Measurements from ENCODE around the gene RDH5.

Gene RDH5

DNA sequence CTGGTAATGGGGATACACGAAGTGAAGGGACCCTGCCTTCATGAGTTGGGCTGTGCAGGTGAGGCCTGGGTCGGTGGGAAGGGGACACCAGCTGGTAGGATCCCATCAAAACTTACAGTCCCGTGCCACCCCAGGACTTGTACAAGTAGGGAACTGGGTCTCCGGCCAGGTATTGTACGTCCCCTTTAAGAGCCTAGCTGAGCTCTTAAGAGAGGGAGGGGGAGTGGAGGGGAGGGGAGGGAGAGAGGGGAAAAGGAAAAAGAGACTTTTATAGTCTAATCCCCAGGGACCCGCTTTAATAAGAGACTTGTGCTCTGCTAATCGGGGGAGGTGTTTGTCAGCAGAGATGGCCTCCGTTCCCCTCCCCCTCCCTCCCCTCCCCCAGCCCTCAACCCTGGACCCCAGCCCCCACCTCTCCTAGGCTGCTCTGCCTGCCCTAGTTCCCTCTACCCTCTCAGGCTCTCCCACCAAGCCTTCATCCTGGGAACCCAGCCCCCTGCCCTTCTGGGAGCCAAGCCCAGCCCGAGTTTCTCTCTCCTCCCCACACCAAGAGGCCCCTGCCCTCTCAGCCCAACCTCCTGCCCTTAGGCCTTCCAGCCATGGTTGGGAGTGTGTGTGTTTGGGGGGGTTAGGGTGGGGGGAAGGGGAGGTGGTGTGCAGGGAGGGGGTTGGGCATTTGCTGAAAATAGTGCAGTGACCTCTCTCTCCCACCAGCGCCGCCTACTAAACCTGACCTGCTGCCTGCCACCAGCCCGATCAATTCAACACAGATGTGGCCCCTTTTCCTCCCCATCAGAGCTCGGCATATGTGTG, 25.4 kb downstream of the RDH5 start:
- H3K9ac ChIP-seq (ENCODE audit: low read depth, low read length, poor library complexity, severe bottlenecking): peak overlapping the region; percentile 86
- peaks cover 51% of the 10 kb centered on the region for H3K79me2 ChIP-seq (ENCODE audit: insufficient read depth, low read length)
- H2AFZ ChIP-seq (ENCODE audit: low read length): no peak overlapping the region

DNA sequence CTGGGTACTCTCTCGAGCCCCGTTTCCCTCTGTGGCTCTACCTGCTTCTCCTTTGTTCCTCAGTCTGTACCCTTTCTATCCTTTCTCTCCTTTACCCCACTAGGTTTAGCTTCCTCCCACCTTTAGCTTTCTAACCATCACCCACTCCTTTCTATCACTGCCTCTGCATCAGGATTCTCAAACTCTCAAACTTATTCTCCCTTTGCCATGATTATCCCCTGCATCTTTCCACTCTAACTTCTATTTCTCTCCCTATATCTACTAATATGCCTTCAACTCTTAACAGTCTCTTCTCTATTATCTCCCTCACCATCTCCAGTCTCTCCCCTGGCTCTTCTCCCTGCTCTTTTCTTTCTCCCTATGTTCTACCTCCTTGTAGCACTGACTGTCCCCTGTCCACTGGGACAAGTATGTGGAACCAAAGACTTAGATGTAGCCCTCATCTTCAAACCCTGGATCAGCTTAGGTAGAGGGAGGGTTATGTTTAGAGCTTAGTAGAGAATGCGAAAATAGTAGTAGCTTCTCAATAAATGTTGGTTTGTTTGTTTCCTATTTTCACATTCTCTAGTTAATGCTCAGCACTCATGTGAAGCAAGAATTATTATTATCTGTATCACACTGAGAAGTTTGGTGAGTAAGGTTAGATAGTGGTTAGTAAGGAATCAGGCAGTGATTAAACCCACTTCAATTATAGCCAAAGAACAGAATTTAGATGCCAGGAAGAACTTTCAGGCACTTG, 26.1 kb downstream of the RDH5 start:
- no peaks in the 10 kb centered on the region for H3K9me3 ChIP-seq (ENCODE audit: insufficient read depth, low read depth, low read length)
- peaks cover 3% of the 10 kb centered on the region; the same call in 1 of the 2 replicates for H3F3A ChIP-seq (ENCODE audit: low read depth)
- H2AFZ ChIP-seq (ENCODE audit: low read length): no peak overlapping the region
- H3K9ac ChIP-seq (ENCODE audit: low read depth, low read length, poor library complexity, severe bottlenecking): peak overlapping the region; percentile 86
- H4K20me1 ChIP-seq (ENCODE audit: insufficient read depth, low read length, poor library complexity, severe bottlenecking): peaks cover 46% of the 10 kb centered on the region
- TF ChIP-seq, protein P1, sequence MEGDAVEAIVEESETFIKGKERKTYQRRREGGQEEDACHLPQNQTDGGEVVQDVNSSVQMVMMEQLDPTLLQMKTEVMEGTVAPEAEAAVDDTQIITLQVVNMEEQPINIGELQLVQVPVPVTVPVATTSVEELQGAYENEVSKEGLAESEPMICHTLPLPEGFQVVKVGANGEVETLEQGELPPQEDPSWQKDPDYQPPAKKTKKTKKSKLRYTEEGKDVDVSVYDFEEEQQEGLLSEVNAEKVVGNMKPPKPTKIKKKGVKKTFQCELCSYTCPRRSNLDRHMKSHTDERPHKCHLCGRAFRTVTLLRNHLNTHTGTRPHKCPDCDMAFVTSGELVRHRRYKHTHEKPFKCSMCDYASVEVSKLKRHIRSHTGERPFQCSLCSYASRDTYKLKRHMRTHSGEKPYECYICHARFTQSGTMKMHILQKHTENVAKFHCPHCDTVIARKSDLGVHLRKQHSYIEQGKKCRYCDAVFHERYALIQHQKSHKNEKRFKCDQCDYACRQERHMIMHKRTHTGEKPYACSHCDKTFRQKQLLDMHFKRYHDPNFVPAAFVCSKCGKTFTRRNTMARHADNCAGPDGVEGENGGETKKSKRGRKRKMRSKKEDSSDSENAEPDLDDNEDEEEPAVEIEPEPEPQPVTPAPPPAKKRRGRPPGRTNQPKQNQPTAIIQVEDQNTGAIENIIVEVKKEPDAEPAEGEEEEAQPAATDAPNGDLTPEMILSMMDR (conservative IDR thresholded peaks at IDR 0.05; ENCODE audit: low read length): 0 out of 2 replicates have a peak, but pooled peaks have one; percentile 22
- no peak for TF ChIP-seq EZH2phosphoT487 (IDR thresholded peaks at IDR 0.05; ENCODE audit: borderline replicate concordance)
- peaks cover 35% of the 10 kb centered on the region; the same call in 1 of the 2 replicates for H3K36me3 ChIP-seq (ENCODE audit: insufficient read depth, low read length)
- peaks cover 40% of the 10 kb centered on the region for H3K4me1 ChIP-seq (ENCODE audit: insufficient read depth, low read length, poor library complexity, severe bottlenecking)
- H3K27me3 ChIP-seq (ENCODE audit: insufficient read depth, low read length, poor library complexity, severe bottlenecking): no peaks in the 10 kb centered on the region
- peaks cover 51% of the 10 kb centered on the region for H3K79me2 ChIP-seq (ENCODE audit: insufficient read depth, low read length)
- peak overlapping the region; percentile 94 for H3K4me2 ChIP-seq (ENCODE audit: low read depth, low read length, poor library complexity, severe bottlenecking)
- peak overlapping the region; percentile 85 for H3K4me3 ChIP-seq (ENCODE audit: low read length, poor library complexity, severe bottlenecking)
- H3K9me2 ChIP-seq (replicated peaks; ENCODE audit: low read depth, low read length): no peaks in the 10 kb centered on the region

More for the DNA sequence above, 25.4 kb downstream of the RDH5 start:
- no peak for TF ChIP-seq EZH2phosphoT487 (IDR thresholded peaks at IDR 0.05; ENCODE audit: borderline replicate concordance)
- TF ChIP-seq, protein P1 (conservative IDR thresholded peaks at IDR 0.05; ENCODE audit: low read length): no peak
- peaks cover 3% of the 10 kb centered on the region; the same call in 1 of the 2 replicates for H3F3A ChIP-seq (ENCODE audit: low read depth)
- H3K9me3 ChIP-seq (ENCODE audit: insufficient read depth, low read depth, low read length): no peaks in the 10 kb centered on the region
- H3K9me2 ChIP-seq (replicated peaks; ENCODE audit: low read depth, low read length): no peaks in the 10 kb centered on the region
- H3K4me1 ChIP-seq (ENCODE audit: insufficient read depth, low read length, poor library complexity, severe bottlenecking): peaks cover 40% of the 10 kb centered on the region
- peaks cover 44% of the 10 kb centered on the region for H4K20me1 ChIP-seq (ENCODE audit: insufficient read depth, low read length, poor library complexity, severe bottlenecking)
- H3K4me3 ChIP-seq (ENCODE audit: low read length, poor library complexity, severe bottlenecking): peak overlapping the region; percentile 85
- H3K4me2 ChIP-seq (ENCODE audit: low read depth, low read length, poor library complexity, severe bottlenecking): peak overlapping the region; percentile 94
- H3K36me3 ChIP-seq (ENCODE audit: insufficient read depth, low read length): peaks cover 27% of the 10 kb centered on the region; the same call in 1 of the 2 replicates
- H3K27me3 ChIP-seq (ENCODE audit: insufficient read depth, low read length, poor library complexity, severe bottlenecking): no peaks in the 10 kb centered on the region

DNA sequence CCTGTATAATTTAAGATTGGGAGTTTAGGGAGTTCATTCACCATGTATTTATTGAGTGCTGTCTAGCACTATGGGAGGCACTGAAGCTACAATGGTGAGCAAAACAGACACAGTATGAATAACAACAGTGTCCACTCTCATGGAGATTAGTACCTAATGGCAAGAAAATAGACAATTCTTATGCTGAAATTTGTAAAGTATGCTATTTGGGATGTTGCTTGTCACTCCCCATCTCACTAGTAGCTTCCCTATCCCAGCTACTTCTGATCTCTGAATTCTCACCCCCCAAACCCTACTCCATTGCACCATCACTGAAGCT, 26.7 kb downstream of the RDH5 start:
- Histone ChIP-seq H3K27me3 (ENCODE audit: insufficient read depth, low read length, poor library complexity, severe bottlenecking) (no peaks in the 10 kb centered on the region), H3K9ac (ENCODE audit: low read depth, low read length, poor library complexity, severe bottlenecking) (peak overlapping the region; percentile 86), H2AFZ (ENCODE audit: low read length) (no peak overlapping the region), H3K4me1 (ENCODE audit: insufficient read depth, low read length, poor library complexity, severe bottlenecking) (peaks cover 38% of the 10 kb centered on the region), H3F3A (ENCODE audit: low read depth) (peaks cover 3% of the 10 kb centered on the region; the same call in 1 of the 2 replicates), H4K20me1 (ENCODE audit: insufficient read depth, low read length, poor library complexity, severe bottlenecking) (peaks cover 46% of the 10 kb centered on the region), H3K4me2 (ENCODE audit: low read depth, low read length, poor library complexity, severe bottlenecking) (peak overlapping the region; percentile 94), H3K36me3 (ENCODE audit: insufficient read depth, low read length) (peaks cover 40% of the 10 kb centered on the region; the same call in 1 of the 2 replicates), H3K79me2 (ENCODE audit: insufficient read depth, low read length) (peaks cover 54% of the 10 kb centered on the region), H3K4me3 (ENCODE audit: low read length, poor library complexity, severe bottlenecking) (peak overlapping the region; percentile 85), H3K9me2 (replicated peaks; ENCODE audit: low read depth, low read length) (no peaks in the 10 kb centered on the region), H3K9me3 (ENCODE audit: insufficient read depth, low read depth, low read length) (no peaks in the 10 kb centered on the region)
- TF ChIP-seq, protein P1 (conservative IDR thresholded peaks at IDR 0.05; ENCODE audit: low read length): no peak
- no peak for TF ChIP-seq EZH2phosphoT487 (IDR thresholded peaks at IDR 0.05; ENCODE audit: borderline replicate concordance)

Data from Loucy (cell line).